HFF-Myc (cell line): ENCODE data around the gene ERICH6.

ENCODE experiments used
- DNase-seq: peaks from one replicate; pipeline ENCODE4 v3.0.0-alpha.2; 2011; ENCODE audit warnings: low read depth; ENCODE audit errors: extremely low read depth
- H3K4me3 ChIP-seq: replicated peaks from 2 replicates; pipeline ENCODE4 v1.5.1; 2011; ENCODE audit warnings: low read depth, mild to moderate bottlenecking, control low read depth, low read length
- CTCF ChIP-seq: IDR thresholded peaks from 2 replicates; pipeline ENCODE4 v1.5.1; 2012; ENCODE audit warnings: mild to moderate bottlenecking, low read depth, low read length, control low read depth; ENCODE audit errors: missing control alignments

Gene ERICH6

DNA sequence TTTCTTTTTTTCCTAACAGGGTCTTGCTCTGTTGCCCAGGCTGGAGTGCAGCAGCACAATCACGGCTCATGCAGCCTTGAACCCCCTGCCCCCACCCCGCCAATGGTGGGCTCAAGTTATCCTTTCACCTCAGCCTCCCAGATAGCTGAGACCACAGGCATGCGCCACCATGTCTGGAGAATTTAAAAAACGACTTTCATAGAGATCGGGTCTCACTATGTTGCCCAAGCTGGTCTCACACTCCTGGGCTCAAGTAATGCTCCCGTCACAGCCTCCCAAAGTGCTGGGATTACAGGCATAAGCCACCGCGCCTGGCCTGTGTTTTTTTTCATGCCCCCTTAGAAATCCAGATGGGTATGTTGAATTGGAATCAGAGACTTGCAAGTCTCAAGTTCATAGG lies 40.3 kb downstream of the ERICH6 start:
- TF ChIP-seq CTCF = no peak
- no peak for DNase-seq
- no peak overlapping the region for H3K4me3 ChIP-seq

GRCh38 chr3:150662410-150663200 lies 41.1 kb downstream of the ERICH6 start:
- no peak overlapping the region for H3K4me3 ChIP-seq
- no peak for TF ChIP-seq CTCF
- DNase-seq = no peak

GRCh38 chr3:150656316-150656715 lies 47.4 kb downstream of the ERICH6 start:
- TF ChIP-seq CTCF = no peak
- no peak for DNase-seq
- H3K4me3 ChIP-seq = no peak overlapping the region

DNA sequence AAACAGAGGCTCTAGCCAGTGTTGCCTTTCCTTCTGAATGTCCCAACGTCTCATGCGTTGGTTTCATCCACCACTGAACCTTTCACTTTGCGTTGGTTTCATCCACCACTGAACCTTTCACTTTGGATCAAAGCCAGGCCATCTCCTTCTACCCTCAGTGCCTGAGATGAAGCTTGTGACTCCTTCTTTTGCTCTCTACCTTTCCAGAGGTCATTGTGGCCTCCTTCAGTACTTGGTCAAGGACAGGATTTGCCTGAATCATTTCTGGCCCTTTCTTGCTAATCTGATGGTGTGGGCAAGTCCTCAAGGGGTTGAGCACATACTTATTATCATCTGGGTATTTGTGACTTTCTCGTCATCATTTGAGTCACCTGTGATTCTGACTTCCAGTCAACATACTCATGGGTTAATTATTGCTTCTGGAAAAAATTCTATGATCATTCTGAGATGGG lies 50.6 kb downstream of the ERICH6 start:
- TF ChIP-seq CTCF = no peak
- DNase-seq = no peak
- no peak overlapping the region for H3K4me3 ChIP-seq

DNA sequence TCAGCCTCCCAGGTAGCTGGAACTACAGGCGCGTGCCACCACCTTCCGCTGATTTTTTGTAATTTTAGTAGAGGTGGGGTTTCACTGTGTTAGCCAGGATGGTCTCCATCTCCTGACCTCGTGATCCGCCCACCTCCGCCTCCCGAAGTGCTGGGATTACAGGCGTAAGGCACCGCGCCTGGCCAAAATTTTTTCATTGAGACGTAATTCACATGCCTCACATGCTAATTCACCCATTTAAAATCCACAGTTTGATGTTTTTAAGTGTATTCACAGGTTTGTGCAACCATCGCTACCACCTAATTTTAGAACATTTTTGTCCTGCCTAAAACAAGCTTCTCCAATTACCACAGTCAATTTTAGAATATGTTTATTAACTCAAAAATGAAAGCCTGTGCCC lies 63.5 kb downstream of the ERICH6 start:
- DNase-seq = no peak
- no peak overlapping the region for H3K4me3 ChIP-seq
- no peak for TF ChIP-seq CTCF

DNA sequence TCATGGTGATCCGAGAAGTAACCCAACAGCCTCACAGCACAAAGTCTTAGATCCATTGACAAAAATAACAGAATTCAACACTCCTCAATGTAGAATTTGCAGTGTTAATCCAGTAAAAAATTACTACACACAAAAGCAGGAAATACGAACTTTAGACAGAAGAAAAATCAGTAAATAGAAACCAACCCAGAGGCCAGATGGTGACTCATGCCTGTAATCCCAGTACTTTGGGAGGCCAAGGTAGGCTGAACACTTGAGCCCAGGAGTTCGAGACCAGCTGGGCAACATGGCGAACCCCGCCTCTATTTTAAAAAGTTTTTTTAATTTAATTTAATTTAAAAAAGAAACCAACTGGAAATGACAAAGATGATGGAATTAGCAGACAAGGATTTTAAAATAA lies 64.5 kb downstream of the ERICH6 start:
- no peak for TF ChIP-seq CTCF
- no peak for DNase-seq
- H3K4me3 ChIP-seq = no peak overlapping the region

DNA sequence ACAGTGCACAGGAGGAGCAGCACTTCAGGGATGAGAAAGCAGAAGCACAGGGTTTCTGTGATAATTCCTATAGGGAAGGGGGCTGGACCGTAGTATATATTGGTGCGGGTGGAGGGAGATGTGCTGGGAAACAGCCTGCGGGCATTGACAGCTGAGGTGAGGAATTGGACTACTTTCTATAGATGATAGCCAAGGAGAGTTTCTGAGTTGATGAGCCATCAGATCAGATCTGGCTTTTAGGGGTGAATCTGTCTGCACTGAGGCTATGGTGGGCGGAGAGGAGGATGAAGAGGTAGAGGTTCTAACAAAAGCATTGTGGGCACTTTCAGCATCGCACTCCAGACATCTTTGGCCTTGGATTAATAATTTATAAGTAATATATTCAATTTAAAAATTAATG lies 67.5 kb downstream of the ERICH6 start:
- DNase-seq = no peak
- H3K4me3 ChIP-seq = no peak overlapping the region
- TF ChIP-seq CTCF = no peak
